Measurements from ENCODE around the gene DNAJC17.

DNA sequence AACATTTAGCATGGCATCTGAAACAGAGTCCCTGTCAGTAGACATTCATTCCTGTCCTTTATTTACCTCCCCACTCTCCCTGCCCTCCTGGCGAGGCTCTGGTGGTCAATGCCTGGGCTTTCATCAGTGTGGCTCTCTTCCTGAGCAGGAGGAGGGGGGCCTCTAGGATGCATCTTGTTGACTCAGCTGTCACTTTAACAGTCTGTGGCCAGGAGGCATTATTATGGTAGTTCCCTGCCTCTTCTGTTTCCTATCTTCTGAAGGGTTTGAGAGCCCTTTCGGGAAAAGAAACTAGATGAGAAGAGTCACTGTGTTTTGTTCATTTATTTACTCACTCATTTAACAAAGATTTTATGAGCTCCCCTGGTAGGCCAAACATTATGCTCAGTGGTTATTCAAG lies 23.6 kb upstream of the DNAJC17 start:
- TF ChIP-seq CTCF (IDR thresholded peaks at IDR 0.05; ENCODE audit: insufficient read depth, low read length, poor library complexity, severe bottlenecking) = no peak
- TF ChIP-seq EZH2phosphoT487 (conservative IDR thresholded peaks at IDR 0.05; ENCODE audit: low read length) = no peak
